AG10803 (cell line): ENCODE data around the gene PMEL.
"Not testable (repeated sequence)": the region's sequence is repeated elsewhere in the genome, so short reads cannot be mapped to it uniquely, and the experiment has no call there.

Source experiments
- DNase-seq: peaks from one replicate; pipeline ENCODE4 v3.0.0; 2010; ENCODE audit warnings: low read depth
- H3K4me3 ChIP-seq: 2 replicates; pipeline ENCODE4 v1.5.1; 2011; ENCODE audit warnings: mild to moderate bottlenecking, low read length, control low read depth
- TF ChIP-seq, protein P1 (sequence below): conservative IDR thresholded peaks from 2 replicates; pipeline ENCODE4 v1.5.1; 2011; ENCODE audit warnings: mild to moderate bottlenecking, low read length, control low read depth, inconsistent platforms

The PMEL gene

DNA sequence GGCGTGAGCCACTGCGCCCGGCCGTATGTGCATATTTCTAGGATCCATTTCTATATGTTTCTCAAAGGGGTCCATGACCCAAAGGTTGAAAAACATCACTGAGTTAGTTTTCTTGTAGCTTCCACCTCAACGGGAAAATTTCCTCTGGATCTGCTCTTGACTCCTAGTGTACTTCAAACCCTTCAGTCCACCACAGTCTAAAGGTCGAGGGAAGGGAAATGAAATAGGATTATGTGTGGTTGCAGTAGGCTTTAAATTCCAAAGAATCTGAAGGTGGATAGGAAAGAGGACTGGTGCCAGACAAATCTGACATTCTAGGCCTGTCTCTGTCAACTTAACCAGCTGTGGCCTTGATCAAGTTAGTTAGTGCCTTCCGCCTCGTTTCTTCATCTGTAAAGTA is 29.5 kb upstream of the PMEL start:
- TF ChIP-seq, protein P1, sequence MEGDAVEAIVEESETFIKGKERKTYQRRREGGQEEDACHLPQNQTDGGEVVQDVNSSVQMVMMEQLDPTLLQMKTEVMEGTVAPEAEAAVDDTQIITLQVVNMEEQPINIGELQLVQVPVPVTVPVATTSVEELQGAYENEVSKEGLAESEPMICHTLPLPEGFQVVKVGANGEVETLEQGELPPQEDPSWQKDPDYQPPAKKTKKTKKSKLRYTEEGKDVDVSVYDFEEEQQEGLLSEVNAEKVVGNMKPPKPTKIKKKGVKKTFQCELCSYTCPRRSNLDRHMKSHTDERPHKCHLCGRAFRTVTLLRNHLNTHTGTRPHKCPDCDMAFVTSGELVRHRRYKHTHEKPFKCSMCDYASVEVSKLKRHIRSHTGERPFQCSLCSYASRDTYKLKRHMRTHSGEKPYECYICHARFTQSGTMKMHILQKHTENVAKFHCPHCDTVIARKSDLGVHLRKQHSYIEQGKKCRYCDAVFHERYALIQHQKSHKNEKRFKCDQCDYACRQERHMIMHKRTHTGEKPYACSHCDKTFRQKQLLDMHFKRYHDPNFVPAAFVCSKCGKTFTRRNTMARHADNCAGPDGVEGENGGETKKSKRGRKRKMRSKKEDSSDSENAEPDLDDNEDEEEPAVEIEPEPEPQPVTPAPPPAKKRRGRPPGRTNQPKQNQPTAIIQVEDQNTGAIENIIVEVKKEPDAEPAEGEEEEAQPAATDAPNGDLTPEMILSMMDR, result no peak
- no peak for DNase-seq

GRCh38 chr12:55993230-55993853 is 27.5 kb upstream of the PMEL start:
- no peak overlapping the region for H3K4me3 ChIP-seq
- TF ChIP-seq, protein P1, result no peak
- DNase-seq, result no peak

More for the DNA sequence above, 29.5 kb upstream of the PMEL start:
- H3K4me3 ChIP-seq, result no peak overlapping the region

DNA sequence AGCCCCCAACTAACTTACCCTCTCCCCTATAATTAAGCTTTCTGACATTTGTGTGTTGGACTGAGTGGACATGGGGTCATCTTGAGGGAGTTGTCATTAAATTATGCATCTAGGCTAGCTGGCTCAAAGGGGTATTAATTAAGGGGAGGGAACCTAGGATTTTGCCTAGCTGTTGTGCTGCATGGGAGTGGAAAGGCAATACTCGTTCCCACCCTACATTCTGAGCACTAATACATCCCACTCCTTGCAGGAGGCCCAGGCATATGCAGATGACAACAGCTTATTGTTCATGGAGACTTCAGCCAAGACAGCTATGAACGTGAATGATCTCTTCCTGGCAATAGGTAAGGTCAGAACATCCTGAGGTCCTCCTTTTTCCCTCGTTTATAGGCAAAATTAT is 25.3 kb upstream of the PMEL start:
- no peak overlapping the region for H3K4me3 ChIP-seq
- DNase-seq, result no peak
- TF ChIP-seq, protein P1, result no peak

GRCh38 chr12:55985976-55986375 is 20.1 kb upstream of the PMEL start:
- not testable (repeated sequence) for H3K4me3 ChIP-seq, DNase-seq

- no peak overlapping the region for H3K4me3 ChIP-seq
- no peak for DNase-seq
- TF ChIP-seq, protein P1, result no peak
These were observed 19.5 kb upstream of the PMEL start for GRCh38 chr12:55985341-55985740.

GRCh38 chr12:55984861-55985260 is 19.0 kb upstream of the PMEL start:
- no peak for DNase-seq
- TF ChIP-seq, protein P1, result no peak
- H3K4me3 ChIP-seq, result no peak overlapping the region

- DNase-seq, result no peak
- TF ChIP-seq, protein P1, result no peak
- no peak overlapping the region for H3K4me3 ChIP-seq
These were observed 17.5 kb upstream of the PMEL start for GRCh38 chr12:55983232-55983842.
